HTR-8/SVneo (cell line): ENCODE results near the gene SBK1.
A peak's percentile ranks its signal among the peaks of the same experiment; 100 is the strongest.

Experiments
- DNase-seq: peaks from one replicate; pipeline ENCODE4 v3.0.0; 2011; ENCODE audit warnings: low spot score, mixed read lengths; ENCODE audit not compliant: insufficient read length
- FAIRE-seq: peaks from 2 replicates; lab custom pipeline; 2011; peaks lifted over from hg19 to GRCh38; lab: Jason Lieb, UNC

The SBK1 gene

DNA sequence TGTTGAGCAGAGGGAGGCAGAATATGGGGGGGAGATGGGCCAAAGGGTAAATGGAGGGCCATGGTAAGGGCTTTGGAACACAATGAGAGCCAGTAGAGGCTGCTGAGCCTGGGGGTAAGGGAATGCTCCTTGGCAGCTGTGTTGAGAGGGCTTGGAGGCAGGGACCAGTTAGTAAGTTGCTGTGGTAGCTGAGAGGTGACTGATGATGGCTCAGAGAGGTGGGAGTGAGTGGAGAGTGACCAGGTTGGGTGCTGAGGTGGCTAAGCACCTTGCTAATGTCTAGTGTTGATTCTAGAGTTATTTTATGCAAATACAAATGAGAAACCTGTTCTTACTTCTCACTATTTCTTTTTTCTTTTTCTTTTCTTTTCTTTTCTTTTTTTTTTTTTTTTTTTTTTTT lies 10.8 kb downstream of the SBK1 start:
- DNase-seq (no peak), FAIRE-seq (no peak)

GRCh38 chr16:28304214-28304613 lies 11.9 kb downstream of the SBK1 start:
- no peak for DNase-seq
- FAIRE-seq: no peak

DNA sequence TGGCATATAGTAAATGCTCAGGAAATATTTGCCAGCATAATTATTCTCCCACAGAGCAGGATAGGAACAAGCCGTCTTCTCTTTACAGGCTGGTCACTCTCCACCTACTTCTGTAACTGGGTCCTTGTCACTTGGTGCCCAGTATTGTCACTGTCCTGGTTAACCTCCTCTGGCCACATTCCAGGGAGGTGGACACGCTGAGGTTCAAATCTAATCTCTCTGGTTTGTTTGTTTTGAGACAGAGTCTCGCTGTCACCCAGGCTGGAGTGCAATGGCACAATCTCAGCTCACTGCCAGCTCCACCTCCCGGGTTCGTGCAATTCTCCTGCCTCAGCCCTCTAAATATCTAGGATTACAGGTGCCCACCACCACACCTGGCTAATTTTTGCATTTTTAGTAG lies 15.6 kb downstream of the SBK1 start:
- no peak for DNase-seq
- FAIRE-seq: no peak

- no peak for FAIRE-seq
- DNase-seq: no peak
These were observed 16.7 kb downstream of the SBK1 start for GRCh38 chr16:28308794-28309584.

GRCh38 chr16:28309811-28310311 lies 17.5 kb downstream of the SBK1 start:
- FAIRE-seq: no peak
- DNase-seq: no peak

DNA sequence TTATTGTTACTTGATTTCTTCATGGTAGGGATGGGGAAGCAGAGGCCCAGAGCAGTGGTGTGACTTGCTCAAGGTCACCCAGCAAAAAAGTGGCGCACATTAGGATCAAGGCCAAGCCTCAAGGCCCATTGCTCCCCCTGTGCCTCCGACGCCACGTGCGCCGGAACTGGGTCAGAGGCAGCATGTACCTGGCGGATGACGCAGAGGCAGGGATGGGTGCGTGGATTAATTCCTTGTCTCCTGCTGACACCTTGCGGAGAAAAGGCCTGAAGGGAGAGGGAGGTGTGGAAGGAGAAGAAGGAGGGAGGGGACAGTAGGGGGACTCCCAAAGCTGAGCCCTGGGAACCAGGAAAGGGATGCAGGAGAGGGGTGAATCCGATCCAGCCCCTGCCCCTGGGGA lies 18.5 kb downstream of the SBK1 start:
- DNase-seq (no peak), FAIRE-seq (no peak)

GRCh38 chr16:28311413-28311812 lies 19.1 kb downstream of the SBK1 start:
- no peak for FAIRE-seq

DNA sequence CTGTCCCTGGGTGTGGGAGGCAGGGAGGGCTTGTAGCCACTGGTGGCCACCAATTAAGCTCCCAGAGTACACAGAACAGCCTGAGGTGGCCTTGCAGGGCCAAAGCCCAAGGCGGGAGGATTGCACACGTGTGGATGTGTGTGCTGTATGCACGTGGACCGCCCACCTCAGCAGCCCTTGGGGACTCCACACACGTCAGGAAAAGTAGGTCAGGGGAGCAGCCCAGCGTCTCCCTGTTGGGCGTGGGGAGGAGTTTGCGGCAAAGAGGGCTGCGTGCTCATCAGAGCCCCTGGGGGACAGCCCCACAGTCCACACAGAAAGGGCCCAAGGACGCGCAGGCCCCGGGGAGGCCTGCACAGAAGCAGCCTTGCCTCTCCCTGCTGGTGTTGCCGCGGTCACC lies 19.6 kb downstream of the SBK1 start:
- no peak for DNase-seq
- FAIRE-seq: no peak

More at GRCh38 chr16:28311413-28311812, 19.1 kb downstream of the SBK1 start:
- DNase-seq: no peak

DNA sequence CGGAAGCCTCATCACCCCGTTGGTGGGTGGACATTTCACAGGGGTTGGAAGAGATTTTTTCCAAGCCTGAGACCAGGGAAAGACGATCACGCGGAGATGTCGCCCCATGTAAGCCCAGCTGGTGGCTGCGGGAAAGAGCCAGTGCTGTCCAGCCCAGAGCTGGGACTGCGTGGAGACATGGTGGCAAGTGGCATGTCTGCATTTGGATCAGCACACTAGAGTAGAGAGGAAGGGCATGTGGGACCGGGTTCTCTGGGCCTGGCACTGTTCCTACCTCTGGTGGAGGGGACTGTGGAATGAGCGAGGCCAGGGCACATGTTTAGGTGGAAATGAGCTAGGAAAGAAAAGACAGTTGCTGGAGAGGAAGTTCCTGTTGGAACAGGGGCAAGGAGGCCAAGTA lies 20.0 kb downstream of the SBK1 start:
- DNase-seq: no peak
- no peak for FAIRE-seq

GRCh38 chr16:28313587-28313986 lies 21.3 kb downstream of the SBK1 start:
- FAIRE-seq (no peak), DNase-seq (no peak)

GRCh38 chr16:28316054-28316453 lies 23.7 kb downstream of the SBK1 start:
- FAIRE-seq (no peak), DNase-seq (no peak)

- peak; percentile 69 for DNase-seq
- no peak for FAIRE-seq
These were observed 24.9 kb downstream of the SBK1 start for GRCh38 chr16:28317040-28317880.

- FAIRE-seq (no peak), DNase-seq (no peak)
These were observed 25.9 kb downstream of the SBK1 start for GRCh38 chr16:28318042-28318744.

GRCh38 chr16:28319476-28320022 lies 27.2 kb downstream of the SBK1 start:
- DNase-seq: no peak
- FAIRE-seq: no peak

DNA sequence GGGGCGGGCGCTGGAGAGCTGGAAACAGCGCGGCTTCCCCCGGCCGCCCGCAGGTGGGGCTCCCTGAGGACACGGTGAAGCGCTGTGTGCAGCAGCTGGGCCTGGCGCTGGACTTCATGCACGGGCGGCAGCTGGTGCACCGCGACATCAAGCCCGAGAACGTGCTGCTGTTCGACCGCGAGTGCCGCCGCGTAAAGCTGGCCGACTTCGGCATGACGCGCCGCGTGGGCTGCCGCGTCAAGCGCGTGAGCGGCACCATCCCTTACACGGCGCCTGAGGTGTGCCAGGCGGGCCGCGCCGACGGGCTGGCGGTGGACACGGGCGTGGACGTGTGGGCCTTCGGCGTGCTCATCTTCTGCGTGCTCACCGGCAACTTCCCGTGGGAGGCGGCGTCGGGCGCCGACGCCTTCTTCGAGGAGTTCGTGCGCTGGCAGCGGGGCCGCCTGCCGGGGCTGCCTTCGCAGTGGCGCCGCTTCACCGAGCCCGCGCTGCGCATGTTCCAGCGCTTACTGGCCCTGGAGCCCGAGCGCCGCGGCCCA lies 27.8 kb downstream of the SBK1 start:
- DNase-seq (no peak), FAIRE-seq (no peak)

DNA sequence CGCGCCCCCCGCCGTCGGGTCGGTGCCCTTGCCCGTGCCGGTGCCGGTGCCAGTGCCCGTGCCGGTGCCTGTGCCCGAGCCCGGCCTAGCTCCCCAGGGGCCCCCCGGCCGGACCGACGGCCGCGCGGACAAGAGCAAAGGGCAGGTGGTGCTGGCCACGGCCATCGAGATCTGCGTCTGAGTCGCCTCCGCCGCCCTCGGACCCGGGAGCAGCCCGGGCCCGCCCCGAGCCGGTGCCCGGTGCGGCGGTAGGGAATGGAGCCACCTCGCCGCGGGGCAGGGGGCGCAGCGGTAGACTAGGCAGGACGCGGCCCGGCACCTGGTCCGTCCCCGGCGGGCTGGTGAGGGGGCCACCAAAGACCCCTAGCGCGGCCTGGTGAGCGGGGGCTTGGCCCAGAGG lies 28.4 kb downstream of the SBK1 start:
- DNase-seq: no peak

GRCh38 chr16:28321700-28322411 lies 29.5 kb downstream of the SBK1 start:
- DNase-seq: peak; percentile 58
- no peak for FAIRE-seq

More for the DNA sequence above, 28.4 kb downstream of the SBK1 start:
- FAIRE-seq: no peak

DNA sequence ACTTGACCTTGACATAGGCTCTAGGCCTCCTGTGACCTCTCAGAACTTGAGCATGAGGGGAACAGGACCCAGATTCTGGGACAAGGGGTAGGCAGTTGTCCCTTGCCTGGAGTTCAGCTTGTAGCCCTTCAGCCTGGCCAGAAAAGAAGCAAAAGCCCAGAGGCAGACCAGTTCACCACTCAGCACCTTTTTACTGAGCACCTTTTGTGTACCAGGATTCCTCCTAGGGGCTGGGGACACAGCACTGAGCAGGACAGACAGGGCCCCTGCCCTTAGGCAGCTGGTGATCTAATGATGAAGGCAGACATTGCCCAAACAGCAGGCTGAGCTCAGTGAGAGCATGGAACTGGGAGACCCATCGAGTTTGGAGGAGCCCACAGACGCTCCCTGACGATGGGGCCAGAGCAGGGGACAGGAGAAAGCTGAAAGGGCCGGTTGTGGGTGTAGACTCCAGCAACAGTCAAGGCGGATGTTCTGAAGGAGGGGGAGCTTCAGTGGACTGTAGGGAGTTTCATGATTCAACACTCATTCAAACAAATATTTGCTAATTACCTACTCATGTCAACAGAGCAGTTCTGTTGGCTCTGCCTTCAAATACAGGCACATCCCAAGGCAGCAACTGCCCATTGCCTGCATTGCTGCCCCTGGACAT lies 32.0 kb downstream of the SBK1 start:
- no peak for DNase-seq
- no peak for FAIRE-seq

- FAIRE-seq: no peak
- DNase-seq: no peak
These were observed 32.6 kb downstream of the SBK1 start for GRCh38 chr16:28324887-28325279.
